NB4 (cell line): ENCODE data around the gene FOXJ1.

Experiments used
- DNase-seq: peaks from one replicate; pipeline ENCODE4 v3.0.0; 2010; ENCODE audit warnings: low read depth
- H3K4me3 ChIP-seq: one replicate; pipeline ENCODE4 v1.5.1; 2011; ENCODE audit warnings: mild to moderate bottlenecking, low read depth, low read length, moderate library complexity
- CTCF ChIP-seq: IDR thresholded peaks from one replicate; pipeline ENCODE4 v1.5.1; 2012; ENCODE audit warnings: low read depth, low read length
- MAX ChIP-seq: IDR thresholded peaks from 2 replicates; pipeline ENCODE4 v1.6.1; 2011; ENCODE audit warnings: low read depth, low read length
- MYC ChIP-seq: IDR thresholded peaks from 2 replicates; pipeline ENCODE4 v1.6.1; 2011; ENCODE audit warnings: low read depth, low read length
- POLR2A ChIP-seq: IDR thresholded peaks from 2 replicates; pipeline ENCODE4 v1.6.1; 2011; ENCODE audit warnings: mild to moderate bottlenecking; ENCODE audit not compliant: insufficient read length; ENCODE audit errors: extremely low read depth

The FOXJ1 gene

GRCh38 chr17:76173474-76173873 lies 32.4 kb upstream of the FOXJ1 start:
- no peak overlapping the region for H3K4me3 ChIP-seq
- DNase-seq = no peak
- TF ChIP-seq MYC (no peak), POLR2A (no peak), CTCF (no peak), MAX (no peak)

- no peak for DNase-seq
- no peak for TF ChIP-seq CTCF
- no peak for TF ChIP-seq POLR2A
- no peak for TF ChIP-seq MYC
- TF ChIP-seq MAX = no peak
- no peak overlapping the region for H3K4me3 ChIP-seq
Observed at GRCh38 chr17:76171706-76172105, 30.7 kb upstream of the FOXJ1 start.

- TF ChIP-seq CTCF (no peak), POLR2A (no peak), MYC (no peak), MAX (no peak)
- DNase-seq = no peak
- H3K4me3 ChIP-seq = no peak overlapping the region
Observed at GRCh38 chr17:76170114-76170513, 29.1 kb upstream of the FOXJ1 start.

GRCh38 chr17:76166906-76167305 lies 25.9 kb upstream of the FOXJ1 start:
- no peak for DNase-seq
- TF ChIP-seq MAX = no peak
- TF ChIP-seq MYC = no peak
- no peak for TF ChIP-seq POLR2A
- no peak for TF ChIP-seq CTCF
- H3K4me3 ChIP-seq = no peak overlapping the region

GRCh38 chr17:76166168-76166567 lies 25.1 kb upstream of the FOXJ1 start:
- no peak overlapping the region for H3K4me3 ChIP-seq
- TF ChIP-seq MYC (no peak), MAX (no peak), POLR2A (no peak), CTCF (no peak)
- DNase-seq = no peak

GRCh38 chr17:76164331-76164730 lies 23.3 kb upstream of the FOXJ1 start:
- no peak overlapping the region for H3K4me3 ChIP-seq
- TF ChIP-seq MAX = no peak
- TF ChIP-seq POLR2A = no peak
- TF ChIP-seq CTCF = no peak
- no peak for TF ChIP-seq MYC
- no peak for DNase-seq
